Calu3 (cell line): ENCODE results near the gene IFNA4. TPM values are rescaled to one million over a fixed set of nuclear protein-coding genes. Genes with fewer than 3 reads are reported as not detected.
A peak's percentile ranks its signal among the peaks of the same experiment; 100 is the strongest.
"Not testable (repeated sequence)": the region's sequence is repeated elsewhere in the genome, so short reads cannot be mapped to it uniquely, and the experiment has no call there.

Source experiments
- Bru-seq: library from RNA; stranded (reverse); fragments of 400-500 nt; gene quantifications from one replicate; lab custom pipeline; 2021; lab: Mats Ljungman, UMichigan
- BruChase-seq, 2 experiments: library from RNA; stranded (reverse); fragments of 400-500 nt; gene quantifications; one replicate each; lab custom pipeline; 2021; lab: Mats Ljungman, UMichigan
- BruUV-seq: library from RNA; stranded (reverse); fragments of 400-500 nt; replicated peaks from 2 replicates; lab custom pipeline; 2021; lab: Mats Ljungman, UMichigan
- CTCF ChIA-PET: fragments of 300-600 bp; sonication (Branson Sonifier 250); formaldehyde crosslinking; loops from one replicate; lab custom pipeline; 2022; ENCODE audit warnings: antibody characterized with exemption; lab: Charles Lee
- DNase-seq: peaks from one replicate; pipeline ENCODE4 v3.0.0; 2022
- H3K27ac Mint-ChIP-seq: one replicate; pipeline ENCODE4 v1.8.0; 2022; ENCODE audit warnings: mixed read lengths; ENCODE audit not compliant: unreplicated experiment
- H3K27me3 Mint-ChIP-seq: one replicate; pipeline ENCODE4 v1.8.0; 2022; ENCODE audit warnings: mixed read lengths; ENCODE audit not compliant: unreplicated experiment
- H3K36me3 Mint-ChIP-seq: one replicate; pipeline ENCODE4 v1.8.0; 2022; ENCODE audit warnings: mild to moderate bottlenecking, moderate library complexity, mixed read lengths; ENCODE audit not compliant: insufficient read depth, unreplicated experiment
- H3K4me1 Mint-ChIP-seq: one replicate; pipeline ENCODE4 v1.8.0; 2022; ENCODE audit warnings: mild to moderate bottlenecking, low read depth, mixed read lengths; ENCODE audit not compliant: unreplicated experiment
- H3K4me3 Mint-ChIP-seq: one replicate; pipeline ENCODE4 v1.8.0; 2022; ENCODE audit warnings: mild to moderate bottlenecking, low read depth, moderate library complexity, mixed read lengths; ENCODE audit not compliant: unreplicated experiment
- H3K9me3 Mint-ChIP-seq: one replicate; pipeline ENCODE4 v1.8.0; 2022; ENCODE audit warnings: low read depth, mixed read lengths; ENCODE audit not compliant: unreplicated experiment
- CTCF ChIP-seq: fragments of 200-600 bp; IDR thresholded peaks from one replicate; pipeline ENCODE4 v1.8.0; 2022; ENCODE audit warnings: antibody characterized with exemption; ENCODE audit not compliant: unreplicated experiment
- intact Hi-C: fragments of 100-400 bp; cut with micrococcal nuclease; formaldehyde crosslinking; loops from one replicate; pipeline ENCODE4 v1.10.0; 2022; ENCODE audit not compliant: unreplicated experiment
- long read RNA-seq: library from polyadenylated mRNA; stranded (forward); transcript quantifications from one replicate; pipeline ENCODE4 v2.0.0, GENCODE V29; 2022
- total RNA-seq: library from RNA; stranded (reverse); gene quantifications from 2 replicates; pipeline ENCODE4 v1.2.3, GENCODE V29; 2022

Gene IFNA4
- total RNA-seq (not detected in 2 replicates), Bru-seq, nascent RNA (not detected), BruChase-seq, experiment 1, labeled RNA remaining after a 6-hour chase (not detected), BruChase-seq, experiment 2, labeled RNA remaining after a 2-hour chase (not detected)
- long read RNA-seq: 0 reads

- H3K4me1 Mint-ChIP-seq, H3K27ac Mint-ChIP-seq, BruUV-seq, H3K27me3 Mint-ChIP-seq, H3K9me3 Mint-ChIP-seq, H3K36me3 Mint-ChIP-seq, H3K4me3 Mint-ChIP-seq, CTCF ChIA-PET, intact Hi-C loops, DNase-seq: not testable (repeated sequence)
Measured at GRCh38 chr9:21187487-21187886, at the start of gene IFNA4. IFNA4 (minus strand) TSS chr9:21187587; CDS start chr9:21187531, 56 bp downstream.

- H3K4me3 Mint-ChIP-seq, BruUV-seq, H3K27ac Mint-ChIP-seq, DNase-seq, H3K27me3 Mint-ChIP-seq, H3K4me1 Mint-ChIP-seq, H3K36me3 Mint-ChIP-seq, H3K9me3 Mint-ChIP-seq: not testable (repeated sequence)
- CTCF ChIA-PET: interaction anchor here (1.0 to 1.6 kb wide), 4 partner anchors 90 to 552 kb away, joined by 3 to 5 read pairs (median 4); no protein-coding TSS in a partner anchor
- intact Hi-C loops: loop anchor here (5.0 to 10.0 kb wide), 2 partner anchors 198 to 551 kb away; no protein-coding TSS in a partner anchor
Measured at GRCh38 chr9:21236360-21236714, 49.0 kb upstream of the IFNA4 start.

GRCh38 chr9:21235468-21236359 lies 48.3 kb upstream of the IFNA4 start:
- not testable (repeated sequence) for H3K4me3 Mint-ChIP-seq, H3K27me3 Mint-ChIP-seq, H3K9me3 Mint-ChIP-seq, H3K36me3 Mint-ChIP-seq, H3K4me1 Mint-ChIP-seq, BruUV-seq
- TF ChIP-seq CTCF: peak; percentile 33
- CTCF ChIA-PET: interaction anchor here (1.0 to 1.6 kb wide), 4 partner anchors 91 to 552 kb away, joined by 3 to 5 read pairs (median 4); no protein-coding TSS in a partner anchor
- intact Hi-C loops: loop anchor here (5.0 to 10.0 kb wide), 2 partner anchors 199 to 552 kb away; no protein-coding TSS in a partner anchor
- DNase-seq: peak; percentile 33
- H3K27ac Mint-ChIP-seq: peak overlapping the region; percentile 3

- Mint-ChIP-seq H3K27me3 (no peaks in the 10 kb centered on the region), H3K9me3 (no peaks in the 10 kb centered on the region), H3K4me3 (no peak overlapping the region), H3K36me3 (no peaks in the 10 kb centered on the region), H3K4me1 (peaks cover 8% of the 10 kb centered on the region), H3K27ac (no peak overlapping the region)
- no TSS peak for BruUV-seq
- DNase-seq: no peak
- CTCF ChIA-PET: no interaction called here
- intact Hi-C loops: loop anchor here (10.0 kb wide), 1 partner anchor 201 kb away; no protein-coding TSS in a partner anchor
- TF ChIP-seq CTCF: no peak
Measured at GRCh38 chr9:21234153-21234687, 46.8 kb upstream of the IFNA4 start.

GRCh38 chr9:21233258-21233657 lies 45.9 kb upstream of the IFNA4 start:
- H3K9me3 Mint-ChIP-seq: no peaks in the 10 kb centered on the region
- intact Hi-C loops: loop anchor here (10.0 kb wide), 1 partner anchor 202 kb away; no protein-coding TSS in a partner anchor
- no TSS peak for BruUV-seq
- no peak for DNase-seq
- CTCF ChIA-PET: no interaction called here
- no peaks in the 10 kb centered on the region for H3K36me3 Mint-ChIP-seq
- no peak overlapping the region for H3K27ac Mint-ChIP-seq
- peaks cover 8% of the 10 kb centered on the region for H3K4me1 Mint-ChIP-seq
- TF ChIP-seq CTCF: no peak
- H3K27me3 Mint-ChIP-seq: no peaks in the 10 kb centered on the region
- no peak overlapping the region for H3K4me3 Mint-ChIP-seq
